GM12891 (cell line): ENCODE results near the gene ANGPTL1.

Source experiments
- PAX5 ChIP-seq: IDR thresholded peaks from 2 replicates; pipeline ENCODE4 v1.6.1; 2011; ENCODE audit warnings: low read length, moderate library complexity, mild to moderate bottlenecking; ENCODE audit not compliant: insufficient read depth, severe bottlenecking
- POLR2A ChIP-seq: IDR thresholded peaks from 2 replicates; pipeline ENCODE4 v1.6.1; 2011; ENCODE audit warnings: low read depth, low read length, control low read depth
- POLR2AphosphoS5 ChIP-seq: IDR thresholded peaks from 2 replicates; pipeline ENCODE4 v1.6.1; 2011; ENCODE audit warnings: low read depth, low read length, control low read depth
- POU2F2 ChIP-seq: IDR thresholded peaks from 2 replicates; pipeline ENCODE4 v1.6.1; 2011; ENCODE audit warnings: low read depth, mild to moderate bottlenecking, control low read depth, low read length, moderate library complexity
- TAF1 ChIP-seq: IDR thresholded peaks from 2 replicates; pipeline ENCODE4 v1.6.1; 2011; ENCODE audit warnings: low read depth, low read length, control low read depth

DNA sequence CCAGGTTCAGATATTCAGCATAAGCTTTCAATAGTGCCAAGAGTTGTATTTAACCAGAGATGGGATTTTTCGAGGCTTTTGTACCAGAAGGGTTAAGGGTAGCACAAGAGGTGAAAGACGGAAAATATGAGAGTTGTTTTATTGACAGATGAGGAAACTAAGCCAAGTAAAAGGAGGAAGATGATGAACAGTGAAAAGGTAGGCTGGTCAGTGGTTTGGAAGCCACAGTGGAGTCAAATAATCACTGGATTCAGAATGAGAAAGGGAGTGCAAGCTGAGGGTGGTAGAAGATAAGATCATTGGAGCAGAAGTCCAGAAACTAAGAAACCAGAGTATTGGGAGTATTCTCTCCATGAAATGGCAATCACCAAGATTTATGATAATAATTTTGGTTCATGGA, 45.7 kb downstream of the ANGPTL1 start:
- TF ChIP-seq PAX5 (no peak), TAF1 (no peak), POLR2A (no peak), POLR2AphosphoS5 (no peak), POU2F2 (no peak)
